GM12892 (cell line): ENCODE data around the gene RPP25L.
A peak's percentile ranks its signal among the peaks of the same experiment; 100 is the strongest.

ENCODE experiments used
- DNase-seq: peaks from one replicate; pipeline ENCODE4 v3.0.0; 2011; ENCODE audit not compliant: insufficient read length
- FAIRE-seq: peaks from 2 replicates; lab custom pipeline; 2011; peaks lifted over from hg19 to GRCh38; lab: Jason Lieb, UNC
- POLR2A ChIP-seq: IDR thresholded peaks from 2 replicates; pipeline ENCODE4 v1.6.1; 2011; ENCODE audit warnings: low read depth, low read length, control low read depth
- POLR2AphosphoS5 ChIP-seq: IDR thresholded peaks from 2 replicates; pipeline ENCODE4 v1.6.1; 2011; ENCODE audit warnings: low read depth, low read length, control low read depth
- TAF1 ChIP-seq: IDR thresholded peaks from 2 replicates; pipeline ENCODE4 v1.6.1; 2011; ENCODE audit warnings: low read depth, mild to moderate bottlenecking, control low read depth, low read length, borderline replicate concordance

Gene RPP25L

DNA sequence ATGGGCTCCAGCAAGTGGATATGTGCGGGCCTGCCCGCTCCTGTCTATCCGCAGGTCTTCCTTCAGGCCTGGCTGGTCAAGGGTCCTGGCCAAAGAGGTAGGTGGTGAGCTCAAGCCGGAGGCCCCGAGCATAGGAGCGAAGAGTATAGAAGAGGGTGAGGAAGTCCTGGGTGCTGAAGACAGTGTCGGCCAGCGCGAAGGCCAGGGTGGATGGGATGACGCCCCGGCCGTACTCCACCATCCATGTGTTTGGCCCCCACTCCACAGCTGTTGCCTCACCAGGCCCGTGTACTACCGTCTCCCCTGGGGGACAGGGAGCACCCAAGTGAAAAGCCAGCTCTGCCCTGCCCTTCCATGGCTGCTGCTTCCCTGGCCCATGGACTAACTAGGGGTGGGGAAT is 23.7 kb upstream of the RPP25L start:
- FAIRE-seq (no peak), DNase-seq (no peak)
- TF ChIP-seq TAF1 (no peak), POLR2AphosphoS5 (no peak), POLR2A (no peak)

DNA sequence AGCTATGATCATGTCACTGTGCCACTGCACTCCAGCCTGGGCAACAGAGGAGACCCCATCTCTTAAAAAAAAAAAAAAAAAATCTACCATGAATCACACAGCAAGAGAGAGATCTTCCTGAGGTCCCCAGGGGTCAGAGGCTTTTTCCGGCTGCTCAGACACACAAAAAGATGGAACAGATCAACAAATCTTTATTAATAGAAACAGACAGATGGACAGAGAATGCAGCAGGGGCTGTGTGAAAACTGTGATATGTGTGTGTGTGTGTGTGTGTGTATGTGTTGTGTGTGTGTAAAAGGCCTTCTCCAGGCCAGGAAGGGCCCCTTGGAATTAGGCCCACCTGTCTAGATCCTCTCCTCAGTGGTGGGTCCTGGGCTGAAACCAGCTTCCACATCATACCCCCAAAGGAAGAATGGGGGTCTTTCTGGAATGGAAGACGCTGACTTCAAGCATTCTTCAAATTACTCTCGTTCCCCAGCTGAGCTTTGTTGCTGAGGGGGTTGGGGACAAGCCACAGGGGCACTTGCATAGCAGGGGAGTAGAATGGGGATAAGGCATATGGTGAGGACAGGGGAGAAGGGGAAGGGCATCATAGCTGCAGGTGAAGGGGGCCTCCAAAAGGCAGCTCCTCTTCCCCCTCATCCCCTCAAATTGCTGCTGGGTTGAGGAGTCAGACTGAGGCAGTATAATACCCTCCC is 22.8 kb upstream of the RPP25L start:
- no peak for FAIRE-seq
- DNase-seq: no peak
- TF ChIP-seq POLR2AphosphoS5 (no peak), POLR2A (no peak), TAF1 (no peak)

DNA sequence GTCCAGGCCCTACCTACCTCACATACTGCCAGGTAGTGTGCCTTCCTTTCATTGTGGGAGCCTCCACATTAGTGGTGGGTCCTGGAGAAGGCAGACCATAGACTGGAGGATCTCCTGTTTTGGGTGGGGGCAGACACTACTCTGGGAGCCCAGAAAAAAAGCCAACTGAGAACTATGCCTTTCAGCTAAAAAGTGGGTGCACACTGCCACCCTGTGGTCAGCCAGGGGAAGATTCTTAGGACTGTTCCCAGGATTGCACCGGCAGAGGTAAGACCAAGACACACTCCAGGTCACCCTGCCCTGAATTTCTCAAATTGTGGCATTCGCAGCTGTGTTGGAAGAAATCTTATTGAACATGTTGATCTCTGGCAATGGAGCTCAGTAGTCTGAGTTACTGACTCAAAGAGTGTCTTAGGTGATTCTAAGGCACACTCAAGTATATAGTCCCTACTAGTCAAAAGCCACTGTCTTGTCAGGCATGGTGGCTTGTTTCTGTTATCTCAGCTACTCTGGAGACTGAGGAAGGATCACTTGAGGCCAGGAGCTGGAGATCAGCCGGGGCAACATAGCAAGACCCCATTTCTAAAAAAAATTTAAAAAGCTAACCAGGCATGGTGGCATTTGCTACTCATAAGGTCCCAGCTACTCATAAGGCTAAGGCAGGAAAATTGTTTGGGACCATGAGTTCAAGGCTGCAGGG is 22.1 kb upstream of the RPP25L start:
- DNase-seq (peak; percentile 68), FAIRE-seq (peak; percentile 96)
- TF ChIP-seq POLR2AphosphoS5 (no peak), POLR2A (no peak), TAF1 (no peak)

DNA sequence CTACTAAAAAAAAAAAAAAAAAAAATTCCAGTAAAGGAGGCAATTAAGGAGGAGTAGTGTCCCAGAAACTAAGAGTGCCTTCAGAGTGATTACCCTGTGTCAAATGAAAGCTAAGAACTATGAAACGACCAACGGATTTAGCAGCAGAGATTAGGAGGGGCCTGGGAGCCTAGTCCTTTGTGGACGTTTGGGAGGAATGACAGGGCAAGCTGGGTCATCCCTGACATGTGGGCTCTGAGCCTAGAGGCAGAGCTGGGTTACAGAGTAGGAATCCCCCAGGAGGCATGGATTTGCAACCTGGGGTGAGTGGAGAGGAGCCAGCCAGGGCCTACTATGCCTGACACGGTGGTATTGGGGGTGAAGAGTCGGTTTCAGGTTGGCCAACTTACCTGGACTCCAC is 21.3 kb upstream of the RPP25L start:
- no peak for FAIRE-seq
- no peak for DNase-seq
- TF ChIP-seq POLR2A (no peak), POLR2AphosphoS5 (no peak), TAF1 (no peak)

DNA sequence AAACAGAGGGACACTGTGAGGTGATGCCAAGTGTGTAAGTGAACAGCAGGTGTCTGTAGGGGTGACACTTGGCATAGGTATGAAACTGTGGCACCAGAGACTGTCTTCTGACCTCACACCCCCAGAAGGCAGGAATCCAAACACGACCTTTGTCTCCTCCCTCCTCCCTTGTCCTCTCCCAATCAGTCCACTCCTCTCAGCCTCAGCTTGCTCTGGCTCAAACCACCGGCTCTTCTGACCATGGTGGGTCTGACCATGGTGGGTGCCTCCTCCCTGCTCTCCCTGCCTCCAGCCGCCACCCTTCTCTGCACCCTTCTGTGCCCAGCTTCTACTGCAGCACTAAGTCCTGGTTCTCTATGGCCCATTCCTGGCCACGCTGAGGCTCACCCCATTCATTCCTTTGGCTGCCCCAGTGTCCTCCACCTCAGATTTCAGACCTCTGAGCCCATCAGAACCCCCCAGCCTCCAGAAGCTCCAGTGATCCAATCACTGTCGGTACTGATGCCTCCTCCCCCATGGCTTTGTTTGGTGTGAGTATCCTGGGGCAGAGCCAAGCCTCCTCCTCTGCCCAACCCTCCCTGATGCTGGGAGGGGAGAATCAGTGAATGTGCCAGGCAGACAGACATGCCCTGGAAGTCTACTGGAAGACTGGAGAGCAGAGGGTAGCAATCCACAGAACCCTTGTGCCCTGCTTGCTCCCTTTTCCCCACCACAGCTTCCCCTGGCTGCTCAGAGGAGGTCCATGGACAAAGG is 18.7 kb upstream of the RPP25L start:
- FAIRE-seq (no peak), DNase-seq (no peak)
- TF ChIP-seq POLR2A (no peak), TAF1 (no peak), POLR2AphosphoS5 (no peak)

DNA sequence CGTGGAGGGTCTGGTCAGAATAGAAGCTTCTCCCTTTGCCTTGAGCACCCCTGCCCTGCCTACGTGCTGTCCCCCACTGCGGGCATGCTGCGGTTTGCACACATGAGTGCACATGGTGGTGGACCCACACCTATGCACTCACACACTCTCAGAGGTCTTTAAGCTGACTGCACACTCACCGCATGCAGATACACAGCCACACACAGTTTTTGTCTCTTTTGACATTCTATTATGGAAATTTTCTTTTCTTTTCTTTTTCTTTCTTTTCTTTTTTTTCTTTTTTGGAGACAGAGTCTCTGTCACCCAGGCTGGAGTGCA is 17.6 kb upstream of the RPP25L start:
- TF ChIP-seq POLR2AphosphoS5: no peak
- no peak for TF ChIP-seq POLR2A
- DNase-seq: no peak
- FAIRE-seq: no peak

DNA sequence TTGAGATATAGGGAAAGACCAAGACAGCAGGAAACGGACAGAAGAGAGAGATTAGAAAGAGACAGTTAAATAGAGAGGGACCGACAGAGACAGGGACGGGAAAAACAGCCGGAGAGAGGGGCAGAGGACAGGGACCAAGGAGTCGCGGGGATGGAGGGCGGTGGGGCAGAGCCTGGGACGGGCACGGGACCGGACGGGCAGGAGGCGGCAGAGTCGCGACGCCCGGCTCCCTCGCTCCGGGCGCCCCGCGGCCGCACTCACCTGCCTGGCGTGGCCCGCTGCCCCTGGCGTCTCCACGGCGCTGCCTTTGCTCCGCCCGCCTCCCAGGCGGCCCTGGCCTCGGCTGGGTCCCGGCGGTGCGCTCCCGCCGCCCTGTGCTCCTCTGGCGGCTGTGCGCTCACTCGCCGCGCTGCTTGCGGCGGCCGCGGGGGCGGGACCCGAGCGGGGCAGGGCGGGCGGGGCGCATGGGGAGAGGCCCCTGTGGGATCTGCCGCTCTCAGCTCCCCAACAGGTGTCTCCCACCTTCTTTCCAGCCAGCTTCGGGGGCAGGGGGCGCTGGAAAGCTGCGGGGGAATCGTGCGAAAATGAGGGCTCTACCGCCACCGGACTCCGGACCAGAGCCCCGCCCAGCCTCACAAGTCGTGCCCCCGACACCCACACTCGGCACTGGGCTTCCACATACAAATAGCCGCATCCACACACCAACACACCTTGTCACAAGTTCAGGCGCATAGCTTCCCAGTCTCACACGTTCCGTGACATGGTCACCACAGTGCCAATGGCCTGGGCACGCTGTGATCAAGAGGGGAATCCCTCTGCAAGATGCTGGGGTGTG is 17.0 kb upstream of the RPP25L start, which contains the start of gene ARID3C:
ARID3C (minus strand) TSS at position 411 of the 835 bp plus-strand sequence. CDS start 1,052 bp downstream, outside the sequence.
- peak; percentile 21 for FAIRE-seq
- no peak for TF ChIP-seq POLR2A
- TF ChIP-seq TAF1: no peak
- TF ChIP-seq POLR2AphosphoS5: no peak
- DNase-seq: no peak

DNA sequence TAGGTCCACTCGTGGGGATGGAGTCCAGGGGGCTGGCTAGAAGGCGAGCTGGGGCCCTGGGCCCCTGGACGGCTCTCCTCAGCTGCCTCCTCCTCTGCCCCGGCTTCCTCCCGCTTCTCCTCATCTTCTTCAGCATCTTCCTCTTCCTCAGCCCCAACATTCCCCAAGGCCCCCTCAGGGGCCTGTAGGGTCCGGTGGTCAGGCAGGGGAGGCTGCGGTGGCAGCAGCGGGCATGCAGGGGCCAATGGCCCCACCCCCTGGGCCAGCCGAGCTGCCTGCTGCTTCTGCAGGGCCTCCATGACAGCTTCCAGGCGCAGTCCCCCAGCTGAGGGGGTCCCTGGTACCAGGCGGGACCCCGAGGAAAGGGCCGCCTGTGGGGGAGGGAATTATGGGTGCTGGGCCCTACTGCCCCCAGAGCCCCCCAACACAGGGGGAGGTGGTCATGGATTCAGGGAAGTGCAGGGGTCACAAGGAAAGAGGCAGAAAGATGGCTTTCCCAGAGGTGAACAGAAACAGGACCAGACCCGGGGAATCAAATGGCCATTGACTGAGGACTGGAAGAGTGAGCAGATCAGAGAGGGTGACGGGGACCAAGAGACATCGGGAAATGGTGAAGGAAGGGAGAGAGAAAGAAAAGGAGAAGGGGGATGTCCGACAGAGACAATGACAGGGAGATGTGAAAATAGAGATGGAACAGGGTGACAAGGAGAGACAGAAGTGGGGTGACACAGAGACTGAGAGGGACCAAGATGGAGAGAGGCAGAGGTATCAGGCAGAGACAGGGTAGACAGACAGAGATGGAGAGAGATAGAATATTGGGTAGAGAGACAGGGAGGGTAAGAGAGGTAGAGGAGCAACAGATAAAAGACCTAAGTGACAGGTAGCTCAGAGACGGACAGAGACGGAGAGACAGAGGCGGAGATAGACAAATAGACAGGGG is 16.1 kb upstream of the RPP25L start:
- DNase-seq: no peak
- no peak for TF ChIP-seq TAF1
- FAIRE-seq: no peak

DNA sequence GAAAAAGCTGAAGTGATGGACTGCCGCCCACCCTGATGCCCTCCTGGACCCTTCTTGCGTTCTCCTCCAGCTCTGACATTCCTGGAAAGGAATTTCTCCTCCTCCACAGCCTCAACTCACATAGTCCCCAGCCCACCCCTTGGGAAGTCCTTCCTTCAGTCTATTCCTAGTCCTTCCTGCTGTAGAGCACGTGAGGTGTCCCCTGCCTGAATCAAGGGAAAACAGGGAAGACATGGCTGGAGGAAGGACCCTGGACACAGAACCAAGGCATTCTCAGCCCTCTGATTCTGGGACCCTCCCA is 13.2 kb upstream of the RPP25L start:
- FAIRE-seq (no peak), DNase-seq (no peak)
- TF ChIP-seq TAF1 (no peak), POLR2AphosphoS5 (no peak), POLR2A (no peak)

DNA sequence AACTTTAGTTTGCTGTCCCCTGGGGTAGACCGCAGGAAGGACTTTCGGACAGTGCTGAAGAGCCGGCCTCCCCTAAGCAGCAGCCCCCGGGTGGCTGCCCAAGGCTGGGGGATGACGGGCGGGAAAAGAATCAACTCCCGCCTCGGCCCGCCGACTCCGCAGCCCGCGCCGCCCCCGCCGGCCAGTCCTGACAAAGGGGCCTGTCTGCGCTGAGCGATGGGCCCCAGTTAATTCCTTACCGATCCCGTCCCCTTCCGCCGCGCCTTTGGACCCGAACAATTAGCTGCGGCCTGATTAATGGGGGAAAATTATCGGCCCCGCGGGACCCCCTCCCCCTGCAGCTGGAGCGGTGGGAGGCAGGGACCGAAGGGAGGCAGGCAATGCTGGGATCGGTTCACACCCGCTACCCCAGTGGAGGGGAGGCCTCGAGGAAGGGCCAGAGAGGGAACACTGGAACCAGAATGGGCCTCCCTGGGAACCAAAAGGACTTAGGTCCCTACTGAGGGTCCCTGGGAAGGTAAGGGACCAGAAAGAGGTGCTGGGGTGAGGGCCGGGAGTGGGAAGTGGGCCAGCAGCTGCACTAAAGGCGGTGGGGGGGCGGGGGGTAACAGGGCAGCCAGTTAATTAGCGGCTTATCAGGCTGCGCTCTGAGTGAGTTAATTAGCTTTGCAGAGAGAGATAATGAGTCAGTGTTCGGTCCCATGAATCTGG is 12.7 kb upstream of the RPP25L start:
- DNase-seq (no peak), FAIRE-seq (no peak)
- no peak for TF ChIP-seq POLR2AphosphoS5
- no peak for TF ChIP-seq TAF1
- TF ChIP-seq POLR2A: no peak
